IMR-90 (cell line): ENCODE data around the gene EOLA2.

ENCODE experiments used
- BHLHE40 ChIP-seq: fragments of 150-350 bp; IDR thresholded peaks from 2 replicates; pipeline ENCODE4 v1.6.1; 2016; ENCODE audit warnings: mild to moderate bottlenecking, low read depth, low read length
- CTCF ChIP-seq: conservative IDR thresholded peaks from 2 replicates; pipeline ENCODE4 v1.5.1; 2012; ENCODE audit warnings: mild to moderate bottlenecking, low read depth, low read length, improper control_type of control experiment
- FOS ChIP-seq: fragments of 150-350 bp; IDR thresholded peaks from 2 replicates; pipeline ENCODE4 v1.6.1; 2016; ENCODE audit warnings: low read depth, low read length
- MAFK ChIP-seq: IDR thresholded peaks from 2 replicates; pipeline ENCODE4 v1.6.1; 2012; ENCODE audit warnings: low read depth, low read length, improper control_type of control experiment
- MXI1 ChIP-seq: IDR thresholded peaks from 2 replicates; pipeline ENCODE4 v1.6.1; 2012; ENCODE audit warnings: low read depth, mild to moderate bottlenecking, low read length, moderate library complexity, borderline replicate concordance
- POLR2A ChIP-seq: IDR thresholded peaks from 2 replicates; pipeline ENCODE4 v1.6.1; 2012; ENCODE audit warnings: mild to moderate bottlenecking, low read depth, low read length
- RAD21 ChIP-seq: IDR thresholded peaks from 2 replicates; pipeline ENCODE4 v1.6.1; 2012; ENCODE audit warnings: low read length, improper control_type of control experiment
- RCOR1 ChIP-seq: IDR thresholded peaks from 2 replicates; pipeline ENCODE4 v1.6.1; 2012; ENCODE audit warnings: mild to moderate bottlenecking, low read length, improper control_type of control experiment; ENCODE audit not compliant: insufficient replicate concordance
- SMC3 ChIP-seq: fragments of 150-350 bp; IDR thresholded peaks from 2 replicates; pipeline ENCODE4 v1.6.1; 2016; ENCODE audit warnings: low read depth, mild to moderate bottlenecking, antibody characterized with exemption, low read length, moderate library complexity

DNA sequence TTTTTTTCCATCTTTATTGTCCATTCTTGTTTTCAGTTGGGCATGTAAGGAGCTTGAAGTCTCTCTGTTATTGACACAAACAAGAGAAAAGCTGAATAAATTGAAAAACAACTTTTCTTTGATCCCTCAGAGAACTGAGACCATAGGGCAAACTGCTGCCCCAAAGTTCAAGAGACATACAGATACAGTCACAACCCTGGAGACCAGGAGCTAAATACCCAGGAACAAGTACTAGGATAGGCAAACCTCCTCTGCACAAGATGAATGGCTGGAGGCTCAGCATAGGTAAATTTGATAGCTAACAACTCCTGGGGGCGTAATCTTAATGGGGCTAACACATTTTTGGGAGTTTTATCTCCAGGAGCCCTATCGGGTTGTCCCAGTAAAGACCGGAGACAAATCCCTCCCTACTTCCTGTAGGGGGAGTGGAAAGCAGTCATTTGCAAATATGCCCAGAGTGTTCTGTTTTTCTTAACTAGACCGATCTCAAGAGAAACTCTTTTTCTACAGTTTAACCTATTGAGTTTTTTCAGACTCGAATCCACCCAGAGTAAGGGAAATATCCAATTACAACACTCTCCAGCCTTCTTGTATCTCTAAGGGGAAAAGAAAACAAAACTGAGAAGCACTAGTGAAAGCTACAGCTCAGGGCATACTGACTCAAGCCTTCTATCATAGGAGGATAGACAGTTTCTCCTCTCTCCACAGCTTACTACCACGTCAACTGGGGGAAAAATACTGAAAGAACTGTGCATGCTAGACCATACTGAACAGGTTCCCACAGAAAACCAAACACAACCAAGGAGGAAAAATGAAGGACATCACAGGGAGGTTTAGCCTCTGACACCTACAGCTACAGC lies 34.2 kb downstream of the EOLA2 start:
- TF ChIP-seq CTCF, result 0 out of 2 replicates have a peak, but pooled peaks have one; percentile 8
- TF ChIP-seq POLR2A, result no peak
- no peak for TF ChIP-seq RAD21
- no peak for TF ChIP-seq FOS
- no peak for TF ChIP-seq MAFK
- no peak for TF ChIP-seq SMC3
- TF ChIP-seq MXI1, result no peak
- no peak for TF ChIP-seq RCOR1
- TF ChIP-seq BHLHE40, result no peak
